Prostate gland (tissue), 2 donors: ENCODE measurements around the gene RO60.

Experiments
- POLR2A ChIP-seq: fragments of 450-650 bp; IDR thresholded peaks from one replicate; pipeline ENCODE4 v1.6.1; 2016; ENCODE audit warnings: antibody characterized with exemption, mild to moderate bottlenecking
- TF ChIP-seq, protein P1 (sequence below), 4 experiments: fragments of 200-600 bp in 2 of 4; fragments of 450-650 bp in 2 of 4; sonication (generic) in 2 of 4; IDR thresholded peaks; 1 replicate in 3 of 4; 2 replicates in 1 of 4; pipeline ENCODE4 v1.5.1; 2016 to 2019; ENCODE audit warnings: antibody characterized with exemption in 4 of 4, mild to moderate bottlenecking in 2 of 4, moderate library complexity in 2 of 4

DNA sequence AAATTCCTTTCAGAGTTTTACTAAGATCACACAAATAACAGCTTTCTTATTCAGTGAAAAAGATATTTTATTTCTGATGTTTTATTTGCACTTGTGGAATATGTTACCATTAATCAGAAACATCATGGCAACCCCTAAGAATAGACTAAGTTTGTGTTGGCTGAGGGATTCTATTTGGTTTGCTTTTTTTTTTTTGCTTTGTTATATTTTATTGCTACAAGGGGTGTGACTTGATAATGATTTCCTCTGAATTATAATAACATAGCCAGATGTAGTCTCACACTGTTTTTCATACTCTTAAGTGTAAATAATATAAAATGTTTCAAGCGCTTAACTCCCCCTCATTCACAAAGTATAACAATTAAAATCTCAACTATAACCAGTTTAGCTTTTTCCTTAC lies 25.9 kb downstream of the RO60 start:
- TF ChIP-seq, protein P1, sequence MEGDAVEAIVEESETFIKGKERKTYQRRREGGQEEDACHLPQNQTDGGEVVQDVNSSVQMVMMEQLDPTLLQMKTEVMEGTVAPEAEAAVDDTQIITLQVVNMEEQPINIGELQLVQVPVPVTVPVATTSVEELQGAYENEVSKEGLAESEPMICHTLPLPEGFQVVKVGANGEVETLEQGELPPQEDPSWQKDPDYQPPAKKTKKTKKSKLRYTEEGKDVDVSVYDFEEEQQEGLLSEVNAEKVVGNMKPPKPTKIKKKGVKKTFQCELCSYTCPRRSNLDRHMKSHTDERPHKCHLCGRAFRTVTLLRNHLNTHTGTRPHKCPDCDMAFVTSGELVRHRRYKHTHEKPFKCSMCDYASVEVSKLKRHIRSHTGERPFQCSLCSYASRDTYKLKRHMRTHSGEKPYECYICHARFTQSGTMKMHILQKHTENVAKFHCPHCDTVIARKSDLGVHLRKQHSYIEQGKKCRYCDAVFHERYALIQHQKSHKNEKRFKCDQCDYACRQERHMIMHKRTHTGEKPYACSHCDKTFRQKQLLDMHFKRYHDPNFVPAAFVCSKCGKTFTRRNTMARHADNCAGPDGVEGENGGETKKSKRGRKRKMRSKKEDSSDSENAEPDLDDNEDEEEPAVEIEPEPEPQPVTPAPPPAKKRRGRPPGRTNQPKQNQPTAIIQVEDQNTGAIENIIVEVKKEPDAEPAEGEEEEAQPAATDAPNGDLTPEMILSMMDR (IDR thresholded peaks at IDR 0.05) = no peak
- no peak for TF ChIP-seq POLR2A
